ENCODE results near the gene ARIH2.
A peak's percentile ranks its signal among the peaks of the same experiment; 100 is the strongest.

Gene ARIH2

DNA sequence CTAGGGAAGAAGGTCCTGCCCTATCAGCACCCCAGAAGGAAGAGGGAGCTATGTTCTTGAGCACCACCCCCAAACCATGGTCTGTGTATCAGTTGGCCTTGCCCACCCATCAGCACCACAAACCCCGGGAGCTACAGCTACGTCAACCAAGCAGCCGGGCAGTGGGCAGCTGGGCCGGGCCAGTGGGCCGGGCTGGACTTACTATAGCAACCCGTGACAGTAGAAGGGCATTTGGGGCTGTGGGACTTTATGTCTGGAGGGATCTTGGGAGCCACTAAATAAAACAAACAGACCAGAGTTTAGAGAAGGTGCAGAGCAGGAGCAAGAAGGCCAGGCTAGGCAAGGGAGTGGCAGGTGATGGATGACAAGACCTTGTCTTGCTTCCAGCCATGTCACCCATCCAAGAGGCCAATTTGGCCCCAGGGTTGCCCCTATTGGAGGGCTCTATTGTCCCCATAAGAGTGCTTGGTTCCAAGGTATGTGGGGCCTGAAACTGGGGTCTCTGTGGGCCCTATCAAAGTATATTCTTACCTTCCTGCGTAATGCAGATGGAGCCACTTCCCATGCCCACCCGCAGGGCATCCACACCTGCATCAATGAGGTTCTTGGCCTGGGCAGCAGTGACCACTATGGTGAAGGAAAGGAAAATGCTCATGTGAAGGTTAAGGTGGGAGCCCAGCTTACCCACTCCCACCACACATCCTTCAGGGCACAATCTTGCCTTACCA is 107.3 kb downstream of the ARIH2 start:
- H3K4me3 ChIP-seq (replicated peaks; ENCODE audit: low read depth, low read length), result no peak overlapping the region
- DNase-seq (ENCODE audit: low read depth), result no peak
- no peak for TF ChIP-seq CTCF (IDR thresholded peaks at IDR 0.05; ENCODE audit: low read length, missing control alignments)

GRCh38 chr3:49026536-49026935 is 107.9 kb downstream of the ARIH2 start:
- no peak for DNase-seq (ENCODE audit: low read depth)
- TF ChIP-seq CTCF (IDR thresholded peaks at IDR 0.05; ENCODE audit: low read length, missing control alignments), result no peak
- H3K4me3 ChIP-seq (replicated peaks; ENCODE audit: low read depth, low read length), result no peak overlapping the region

DNA sequence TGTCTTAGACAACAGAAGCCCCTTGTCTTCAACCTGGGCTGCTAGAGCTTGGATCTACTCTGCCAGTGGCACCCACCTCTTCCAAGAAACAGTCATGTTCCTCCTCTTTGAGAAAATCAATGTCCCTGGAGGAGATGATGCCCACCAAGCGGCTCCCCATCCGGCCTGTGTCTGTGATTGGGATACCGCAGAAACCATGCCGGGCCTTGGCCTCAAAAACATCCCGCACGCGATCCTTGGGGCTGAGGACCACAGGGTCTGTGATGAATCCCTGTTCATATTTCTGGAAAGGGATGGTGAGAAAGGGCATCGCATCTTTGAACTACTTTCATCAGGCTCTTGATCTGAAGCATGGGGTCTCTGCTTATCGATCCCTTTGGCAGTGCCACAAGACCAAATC is 109.0 kb downstream of the ARIH2 start:
- no peak for TF ChIP-seq CTCF (IDR thresholded peaks at IDR 0.05; ENCODE audit: low read length, missing control alignments)
- no peak for DNase-seq (ENCODE audit: low read depth)
- no peak overlapping the region for H3K4me3 ChIP-seq (replicated peaks; ENCODE audit: low read depth, low read length)

GRCh38 chr3:49028298-49028672 is 109.6 kb downstream of the ARIH2 start:
- no peak for TF ChIP-seq CTCF (IDR thresholded peaks at IDR 0.05; ENCODE audit: low read length, missing control alignments)
- peak overlapping the region; percentile 82 for H3K4me3 ChIP-seq (replicated peaks; ENCODE audit: low read depth, low read length)
- no peak for DNase-seq (ENCODE audit: low read depth)

DNA sequence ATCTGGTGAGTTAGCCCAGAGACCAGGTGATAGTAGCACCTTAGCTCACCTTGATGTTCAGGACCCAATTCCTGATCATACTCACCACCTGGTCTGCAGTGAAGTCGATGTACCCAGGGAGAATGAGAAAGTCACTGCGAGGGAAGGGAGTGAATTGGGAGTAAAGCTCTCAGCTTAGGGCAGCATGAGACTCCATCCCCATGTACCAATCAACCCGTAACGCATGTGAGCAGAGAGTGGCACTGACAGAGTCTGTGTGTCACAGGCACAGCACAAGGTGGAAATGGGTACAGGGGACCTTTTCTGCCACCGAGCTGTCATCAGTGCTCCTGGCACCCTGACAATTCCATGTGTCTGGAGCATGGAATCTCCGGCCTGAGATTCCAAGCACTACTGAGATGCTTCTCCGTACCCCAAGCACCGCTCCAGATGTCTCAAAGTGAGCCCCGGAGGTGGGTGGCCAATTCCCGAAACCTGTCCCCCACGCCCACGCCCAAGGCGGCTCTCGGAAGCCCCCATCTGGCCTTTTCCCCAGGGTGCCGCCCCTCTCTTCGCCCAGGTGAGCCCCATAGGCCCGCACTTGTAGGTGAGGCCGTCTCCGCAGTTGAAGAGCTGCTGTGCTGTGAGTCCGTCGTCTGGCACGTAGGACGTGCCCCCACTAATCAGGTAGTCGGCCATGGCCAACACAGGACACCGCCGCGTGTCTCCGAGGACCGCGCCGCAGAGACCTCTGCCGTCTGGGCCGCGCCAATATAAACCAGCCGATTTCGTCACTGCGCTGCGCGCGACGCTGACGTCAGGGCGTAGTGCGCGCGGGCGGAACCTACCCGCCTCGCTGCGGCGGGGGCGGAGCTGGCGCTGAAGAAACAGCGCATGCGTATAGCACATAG is 110.3 kb downstream of the ARIH2 start, which contains the start of gene IMPDH2:
IMPDH2 (minus strand) TSS at position 726 of the 890 bp plus-strand sequence; CDS start at position 678, 48 bp downstream.
- peak; percentile 94 for DNase-seq (ENCODE audit: low read depth)
- peak within 1 kb of the TSS; percentile 82 for H3K4me3 ChIP-seq (replicated peaks; ENCODE audit: low read depth, low read length)
- peak; percentile 1 for TF ChIP-seq CTCF (IDR thresholded peaks at IDR 0.05; ENCODE audit: low read length, missing control alignments)

GRCh38 chr3:49029563-49029884 is 110.9 kb downstream of the ARIH2 start:
- H3K4me3 ChIP-seq (replicated peaks; ENCODE audit: low read depth, low read length), result no peak overlapping the region
- TF ChIP-seq CTCF (IDR thresholded peaks at IDR 0.05; ENCODE audit: low read length, missing control alignments), result no peak
- DNase-seq (ENCODE audit: low read depth), result no peak
